SK-N-SH (cell line): ENCODE results near the gene MGLL.

ENCODE experiments used
- CHD2 ChIP-seq: fragments of 150-350 bp; IDR thresholded peaks from 2 replicates; pipeline ENCODE4 v1.6.1; 2018; ENCODE audit warnings: low read length; ENCODE audit not compliant: partially characterized antibody
- CTCF ChIP-seq: fragments of 200-600 bp; sonication (generic); IDR thresholded peaks from 2 replicates; pipeline ENCODE4 v1.6.1; 2017; ENCODE audit warnings: antibody characterized with exemption, mild to moderate bottlenecking, moderate library complexity
- ELF1 ChIP-seq: IDR thresholded peaks from 2 replicates; pipeline ENCODE4 v1.4.0; 2012
- EZH2phosphoT487 ChIP-seq: fragments of 200-600 bp; sonication (generic); IDR thresholded peaks from 2 replicates; pipeline ENCODE4 v1.6.1; 2017; ENCODE audit warnings: low read depth, mixed run types, mild to moderate bottlenecking, antibody characterized with exemption, moderate library complexity, borderline replicate concordance
- FOXJ3 ChIP-seq: sonication (generic); formaldehyde crosslinking; IDR thresholded peaks from 2 replicates; pipeline ENCODE4 v1.5.1; 2020; ENCODE audit warnings: mild to moderate bottlenecking, missing genetic modification reagents
- GABPA ChIP-seq: IDR thresholded peaks from 2 replicates; pipeline ENCODE4 v1.4.0; 2012; ENCODE audit warnings: low read depth, mild to moderate bottlenecking
- JUND ChIP-seq: IDR thresholded peaks from 2 replicates; pipeline ENCODE4 v1.4.0; 2012
- MAX ChIP-seq: IDR thresholded peaks from 2 replicates; pipeline ENCODE4 v1.4.0; 2012; ENCODE audit warnings: low read depth
- REST ChIP-seq: IDR thresholded peaks from 2 replicates; pipeline ENCODE4 v1.6.1; 2012; ENCODE audit warnings: mild to moderate bottlenecking, low read depth, low read length, moderate library complexity
- SIN3A ChIP-seq: IDR thresholded peaks from 2 replicates; pipeline ENCODE4 v1.6.1; 2012; ENCODE audit warnings: low read depth, mild to moderate bottlenecking, low read length, moderate library complexity, borderline replicate concordance
- TEAD4 ChIP-seq: IDR thresholded peaks from 2 replicates; pipeline ENCODE4 v1.4.0; 2012; ENCODE audit warnings: mild to moderate bottlenecking, borderline replicate concordance; ENCODE audit not compliant: insufficient read depth
- YY1 ChIP-seq: IDR thresholded peaks from 2 replicates; pipeline ENCODE4 v1.4.0; 2012; ENCODE audit warnings: low read depth, mild to moderate bottlenecking

GRCh38 chr3:127773752-127774395 lies 48.4 kb downstream of the MGLL start:
- TF ChIP-seq JUND = no peak
- no peak for TF ChIP-seq MAX
- TF ChIP-seq SIN3A = no peak
- no peak for TF ChIP-seq CTCF
- no peak for TF ChIP-seq REST
- no peak for TF ChIP-seq EZH2phosphoT487
- no peak for TF ChIP-seq ELF1
- no peak for TF ChIP-seq TEAD4
- TF ChIP-seq CHD2 = no peak
- TF ChIP-seq GABPA = no peak
- no peak for TF ChIP-seq YY1
- no peak for TF ChIP-seq FOXJ3 (CRISPR knock-in tag)
